Testis (tissue), 3 donors: ENCODE results near the gene PIK3R2. TPM values are rescaled to one million over a fixed set of nuclear protein-coding genes. Genes with fewer than 3 reads are reported as not detected.
A peak's percentile ranks its signal among the peaks of the same experiment; 100 is the strongest.

Experiments
- DNase-seq: peaks from one replicate; pipeline ENCODE4 v3.0.0-alpha.2; 2019
- H3K27ac ChIP-seq, 2 donors: fragments of 200-600 bp; sonication (generic); one replicate each; pipeline ENCODE4 v1.5.1; 2019
- H3K27me3 ChIP-seq: fragments of 200-600 bp; sonication (generic); one replicate; pipeline ENCODE4 v1.5.1; 2019
- H3K36me3 ChIP-seq: fragments of 200-600 bp; sonication (generic); one replicate; pipeline ENCODE4 v1.5.1; 2017; ENCODE audit warnings: low read depth; ENCODE audit errors: missing control alignments
- H3K4me1 ChIP-seq: fragments of 200-600 bp; sonication (generic); one replicate; pipeline ENCODE4 v1.5.1; 2019
- H3K4me3 ChIP-seq, 2 donors: fragments of 200-600 bp; sonication (generic); one replicate each; pipeline ENCODE4 v1.5.1; 2017 to 2019
- H3K9me3 ChIP-seq: fragments of 200-600 bp; sonication (generic); one replicate; pipeline ENCODE4 v1.5.1; 2017
- CTCF ChIP-seq, 3 experiments: fragments of 450-650 bp in 2 of 3; fragments of 200-600 bp in 1 of 3; sonication (generic) in 1 of 3; IDR thresholded peaks; one replicate each; pipeline ENCODE4 v1.5.1; 2016 to 2019; ENCODE audit warnings: antibody characterized with exemption in 3 of 3, mild to moderate bottlenecking in 2 of 3, moderate library complexity in 1 of 3
- POLR2A ChIP-seq: fragments of 450-650 bp; IDR thresholded peaks from one replicate; pipeline ENCODE4 v1.6.1; 2017; ENCODE audit warnings: antibody characterized with exemption, mild to moderate bottlenecking, moderate library complexity
- WGBS, 2 donors: methylation state at CpG; one replicate each; pipeline ENCODE4 v1.1.5; 2018; 5-methylcytosine and 5-hydroxymethylcytosine counted together
- intact Hi-C: fragments of 100-400 bp; cut with DNase I; formaldehyde crosslinking; loops from one replicate; pipeline ENCODE4 v1.15.1; 2023; ENCODE audit warnings: low total_unique reads
- polyA plus RNA-seq: library from polyadenylated mRNA; stranded (reverse); fragments of 350-450 nt; fragmentation: Illumina TruSeq; extraction: RNeasy Lipid Tissue Mini Kit (QIAGEN cat#74804); gene quantifications from one replicate; pipeline ENCODE4 v1.2.3, GENCODE V29; 2014; ENCODE audit warnings: low read depth, low replicate concordance; ENCODE audit not compliant: insufficient read depth
- total RNA-seq, 2 donors: library from RNA; depleted of rRNA; stranded (reverse); fragments of >200 nt; gene quantifications; one replicate each; pipeline ENCODE4 v1.2.3, GENCODE V29; 2016

PIK3R2 gene
- total and polyA plus RNA-seq, 3 donors from 2014 or later: 21.0 to 94.3 (median 87.6) TPM

GRCh38 chr19:18170714-18171255 lies 17.8 kb downstream of the PIK3R2 start:
- TF ChIP-seq POLR2A: no peak
- no peak for TF ChIP-seq CTCF (IDR thresholded peaks at IDR 0.05)
- peak overlapping the region in 1 of 2 donors; percentile 58 for H3K27ac ChIP-seq
- intact Hi-C loops: no loop called here
- WGBS, 2 donors: 36 to 38% methylated on average over 15 to 16 of the region's 16 CpGs
- peaks cover 9% of the 10 kb centered on the region for H3K4me1 ChIP-seq
- H3K9me3 ChIP-seq: no peaks in the 10 kb centered on the region
- peak; percentile 59 for DNase-seq
- H3K36me3 ChIP-seq: no peaks in the 10 kb centered on the region
- H3K4me3 ChIP-seq: no peak overlapping the region
- H3K27me3 ChIP-seq: no peaks in the 10 kb centered on the region

- intact Hi-C loops: no loop called here
- Histone ChIP-seq H3K4me1 (peaks cover 9% of the 10 kb centered on the region), H3K4me3 (no peak overlapping the region), H3K9me3 (no peaks in the 10 kb centered on the region), H3K27me3 (no peaks in the 10 kb centered on the region), H3K27ac (no peak overlapping the region), H3K36me3 (no peaks in the 10 kb centered on the region)
- TF ChIP-seq POLR2A (no peak), CTCF (IDR thresholded peaks at IDR 0.05) (no peak)
- DNase-seq: no peak
- WGBS, 2 donors: 84 to 87% methylated on average over 8 of the region's 8 CpGs
Observed at GRCh38 chr19:18171605-18172327, 18.8 kb downstream of the PIK3R2 start.

DNA sequence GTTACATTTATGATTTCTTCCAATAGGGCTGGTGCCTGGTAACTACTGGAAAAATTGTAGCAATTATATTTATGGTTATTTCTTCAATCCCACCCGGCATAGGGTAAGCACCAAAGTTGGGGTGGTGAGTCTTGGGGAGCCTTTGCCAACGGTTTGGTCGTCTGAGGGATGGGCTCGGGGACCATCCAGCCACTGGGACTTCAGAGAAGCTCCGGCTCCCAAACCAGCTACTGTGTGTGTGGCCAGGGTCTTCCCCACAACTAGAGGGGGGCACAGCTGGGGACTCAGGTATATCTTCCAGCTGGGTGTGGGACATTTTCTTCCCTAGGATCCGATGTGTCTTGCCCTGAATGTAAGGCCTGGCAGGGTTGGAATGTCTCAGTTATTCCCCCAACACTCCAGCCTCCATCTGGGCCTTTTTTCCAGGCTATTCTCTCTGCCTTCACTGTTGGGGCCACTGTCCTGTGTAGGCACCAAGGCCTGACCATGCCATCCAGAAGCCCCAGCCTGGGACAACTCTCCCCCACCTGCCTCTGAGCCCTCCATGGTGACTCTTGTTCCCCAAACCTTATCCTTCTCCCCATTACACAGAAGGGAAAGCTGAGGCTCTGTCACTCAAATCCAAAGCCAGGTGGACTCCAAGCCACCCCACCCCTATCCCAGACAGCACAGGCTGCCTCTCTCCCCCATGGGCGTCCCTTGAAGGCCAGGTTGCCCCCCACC lies 19.5 kb downstream of the PIK3R2 start:
- Histone ChIP-seq H3K9me3 (no peaks in the 10 kb centered on the region), H3K4me1 (peaks cover 9% of the 10 kb centered on the region), H3K27ac (no peak overlapping the region), H3K36me3 (no peaks in the 10 kb centered on the region), H3K27me3 (no peaks in the 10 kb centered on the region), H3K4me3 (no peak overlapping the region)
- 78 to 81% methylated on average over 6 to 7 of the region's 7 CpGs for WGBS, 2 donors
- intact Hi-C loops: no loop called here
- TF ChIP-seq CTCF (IDR thresholded peaks at IDR 0.05) (no peak), POLR2A (no peak)
- no peak for DNase-seq

DNA sequence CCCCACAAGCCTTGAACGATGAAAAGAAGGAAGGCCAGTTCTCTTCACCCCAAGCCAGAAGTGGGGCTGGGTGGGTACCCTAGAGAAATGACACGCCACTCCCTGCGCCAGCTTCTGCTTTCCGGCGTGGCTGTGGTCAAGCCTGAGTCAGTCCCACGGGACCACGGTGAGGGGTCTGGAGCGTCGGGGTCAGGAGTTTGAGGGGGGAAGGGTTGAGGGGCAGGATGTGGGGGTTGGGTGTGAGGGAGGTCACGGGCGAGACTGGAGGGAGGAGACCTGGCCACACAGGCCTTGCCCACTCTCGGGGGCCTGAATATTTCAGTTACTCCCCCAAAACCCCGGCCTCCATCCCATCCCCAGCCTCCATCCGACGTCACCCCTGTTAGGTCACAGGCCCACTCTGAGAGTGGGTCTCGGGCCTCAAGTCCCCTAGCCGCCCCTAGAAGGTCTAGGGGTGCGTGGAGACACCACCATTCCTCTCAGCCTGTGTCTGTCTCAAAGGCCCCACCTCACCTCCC lies 20.1 kb downstream of the PIK3R2 start:
- WGBS, 2 donors: 33 to 56% methylated on average over 10 to 18 of the region's 18 CpGs
- no peaks in the 10 kb centered on the region for H3K36me3 ChIP-seq
- H3K27ac ChIP-seq: peak overlapping the region in 1 of 2 donors; percentile 26
- intact Hi-C loops: no loop called here
- H3K9me3 ChIP-seq: no peaks in the 10 kb centered on the region
- TF ChIP-seq CTCF (IDR thresholded peaks at IDR 0.05) (no peak), POLR2A (no peak)
- peak overlapping the region in 1 of 2 donors; percentile 65 for H3K4me3 ChIP-seq
- DNase-seq: no peak
- no peaks in the 10 kb centered on the region for H3K27me3 ChIP-seq
- peaks cover 9% of the 10 kb centered on the region for H3K4me1 ChIP-seq
